ENCODE results near the gene ATXN7. TPM values are rescaled to one million over a fixed set of nuclear protein-coding genes. Genes with fewer than 3 reads are reported as not detected.

The ATXN7 gene
- total RNA-seq, 4 donors from 2014 or later, result 44.8 to 113 (median 51.0) TPM

GRCh38 chr3:63945558-63946096 is 82.0 kb downstream of the ATXN7 start:
- WGBS, 2 donors (ENCODE audit: low coverage in 1 of 2), result 66 to 83% methylated on average over 1 to 3 of the region's 3 CpGs
- in situ Hi-C loops (cut with MboI; ENCODE audit: low pct_ligation_motif_present in 1 of 4, low pct_unique_long_range_greater_than_20kb in 1 of 4, low sequenced_read_pairs in 3 of 4), result no loop called here
- no peak overlapping the region for H3K27ac ChIP-seq
- no peak overlapping the region for H3K4me3 ChIP-seq
- H3K9me3 ChIP-seq, result no peaks in the 10 kb centered on the region
- no peak for DNase-seq
- H3K36me3 ChIP-seq, result no peaks in the 10 kb centered on the region
- H3K27me3 ChIP-seq, result no peaks in the 10 kb centered on the region
- intact Hi-C loops (cut with DNase I; ENCODE audit: low total_unique reads), result no loop called here
- H3K4me1 ChIP-seq, result peaks cover 5 to 24% (median 8%) of the 10 kb centered on the region in 4 donors
- no peak for TF ChIP-seq EP300 (IDR thresholded peaks at IDR 0.05; ENCODE audit: low read depth)
- TF ChIP-seq POLR2A (IDR thresholded peaks at IDR 0.05), result no peak
- no peak for TF ChIP-seq CTCF (IDR thresholded peaks at IDR 0.05)
- no peak for TF ChIP-seq POLR2AphosphoS5 (IDR thresholded peaks at IDR 0.05)

- in situ Hi-C loops (cut with MboI; ENCODE audit: low pct_ligation_motif_present in 1 of 4, low pct_unique_long_range_greater_than_20kb in 1 of 4, low sequenced_read_pairs in 3 of 4), result no loop called here
- no peak overlapping the region for H3K4me3 ChIP-seq
- H3K9me3 ChIP-seq, result no peaks in the 10 kb centered on the region
- no peak overlapping the region for H3K27ac ChIP-seq
- intact Hi-C loops (cut with DNase I; ENCODE audit: low total_unique reads), result no loop called here
- H3K27me3 ChIP-seq, result no peaks in the 10 kb centered on the region
- no peak for DNase-seq
- no peaks in the 10 kb centered on the region for H3K36me3 ChIP-seq
- H3K4me1 ChIP-seq, result peaks cover 5 to 35% (median 13%) of the 10 kb centered on the region in 4 donors
- no peak for TF ChIP-seq EP300 (IDR thresholded peaks at IDR 0.05; ENCODE audit: low read depth)
- no peak for TF ChIP-seq POLR2A (IDR thresholded peaks at IDR 0.05)
- no peak for TF ChIP-seq CTCF (IDR thresholded peaks at IDR 0.05)
- TF ChIP-seq POLR2AphosphoS5 (IDR thresholded peaks at IDR 0.05), result no peak
- WGBS, 2 donors (ENCODE audit: low coverage in 1 of 2), result 80% methylated on average over 2 of the region's 2 CpGs; no CpG with 5 or more reads in 1 of the 2 donors
These were observed 83.1 kb downstream of the ATXN7 start for GRCh38 chr3:63946753-63947152.

- intact Hi-C loops (cut with DNase I; ENCODE audit: low total_unique reads) (no loop called here), in situ Hi-C loops (cut with MboI; ENCODE audit: low pct_ligation_motif_present in 1 of 4, low pct_unique_long_range_greater_than_20kb in 1 of 4, low sequenced_read_pairs in 3 of 4) (no loop called here)
- Histone ChIP-seq H3K36me3 (no peaks in the 10 kb centered on the region), H3K27ac (no peak overlapping the region), H3K9me3 (no peaks in the 10 kb centered on the region), H3K4me1 (peaks cover 5 to 36% (median 14%) of the 10 kb centered on the region in 4 donors), H3K27me3 (no peaks in the 10 kb centered on the region), H3K4me3 (no peak overlapping the region)
- 86% methylated on average over 1 to 2 of the region's 2 CpGs for WGBS, 2 donors (ENCODE audit: low coverage in 1 of 2)
- no peak for DNase-seq
- TF ChIP-seq POLR2AphosphoS5 (IDR thresholded peaks at IDR 0.05), result no peak
- TF ChIP-seq EP300 (IDR thresholded peaks at IDR 0.05; ENCODE audit: low read depth), result no peak
- TF ChIP-seq POLR2A (IDR thresholded peaks at IDR 0.05), result no peak
- TF ChIP-seq CTCF (IDR thresholded peaks at IDR 0.05), result no peak
These were observed 83.9 kb downstream of the ATXN7 start for GRCh38 chr3:63947594-63947993.

GRCh38 chr3:63949005-63949404 is 85.3 kb downstream of the ATXN7 start:
- in situ Hi-C loops (cut with MboI; ENCODE audit: low pct_ligation_motif_present in 1 of 4, low pct_unique_long_range_greater_than_20kb in 1 of 4, low sequenced_read_pairs in 3 of 4), result no loop called here
- H3K27ac ChIP-seq, result no peak overlapping the region
- H3K4me1 ChIP-seq, result peaks cover 5 to 36% (median 14%) of the 10 kb centered on the region in 4 donors

More at GRCh38 chr3:63949005-63949404, 85.3 kb downstream of the ATXN7 start:
- WGBS, 2 donors (ENCODE audit: low coverage in 1 of 2), result 76 to 88% methylated on average over 2 of the region's 2 CpGs
- no peaks in the 10 kb centered on the region for H3K36me3 ChIP-seq
- no peaks in the 10 kb centered on the region for H3K9me3 ChIP-seq
- intact Hi-C loops (cut with DNase I; ENCODE audit: low total_unique reads), result no loop called here
- no peak for DNase-seq
- no peak for TF ChIP-seq POLR2A (IDR thresholded peaks at IDR 0.05)
- TF ChIP-seq EP300 (IDR thresholded peaks at IDR 0.05; ENCODE audit: low read depth), result no peak
- no peak for TF ChIP-seq POLR2AphosphoS5 (IDR thresholded peaks at IDR 0.05)
- no peak for TF ChIP-seq CTCF (IDR thresholded peaks at IDR 0.05)
- H3K4me3 ChIP-seq, result no peak overlapping the region
- no peaks in the 10 kb centered on the region for H3K27me3 ChIP-seq
